ENCODE data around the gene LAD1. TPM values are rescaled to one million over a fixed set of nuclear protein-coding genes. Genes with fewer than 3 reads are reported as not detected.

The LAD1 gene
- total and polyA plus RNA-seq, 2 of the 13 experiments (the other 11 are each of a cell fraction or from before 2014, with no cell fraction given), result 10.8 to 65.6 TPM

DNA sequence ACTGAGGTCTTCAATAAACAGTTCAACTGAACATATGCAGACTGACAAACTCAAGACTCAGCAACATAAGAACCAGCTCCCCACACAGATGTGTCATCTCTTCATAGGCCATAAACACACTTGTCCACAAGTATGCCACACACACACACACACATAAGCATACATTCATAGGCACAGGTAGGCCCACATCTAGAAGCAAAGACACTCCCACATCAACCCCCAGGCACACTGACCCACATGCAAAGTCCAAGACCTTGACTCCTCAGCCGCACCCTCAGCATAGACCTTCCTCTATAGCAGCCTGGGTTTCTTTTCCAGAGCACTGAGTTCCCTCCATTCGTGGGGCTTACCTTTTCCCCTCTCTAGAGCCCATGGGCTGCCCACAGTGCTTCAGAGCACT lies 1.4 kb downstream of the LAD1 start (continued):
- TF ChIP-seq, protein P1, sequence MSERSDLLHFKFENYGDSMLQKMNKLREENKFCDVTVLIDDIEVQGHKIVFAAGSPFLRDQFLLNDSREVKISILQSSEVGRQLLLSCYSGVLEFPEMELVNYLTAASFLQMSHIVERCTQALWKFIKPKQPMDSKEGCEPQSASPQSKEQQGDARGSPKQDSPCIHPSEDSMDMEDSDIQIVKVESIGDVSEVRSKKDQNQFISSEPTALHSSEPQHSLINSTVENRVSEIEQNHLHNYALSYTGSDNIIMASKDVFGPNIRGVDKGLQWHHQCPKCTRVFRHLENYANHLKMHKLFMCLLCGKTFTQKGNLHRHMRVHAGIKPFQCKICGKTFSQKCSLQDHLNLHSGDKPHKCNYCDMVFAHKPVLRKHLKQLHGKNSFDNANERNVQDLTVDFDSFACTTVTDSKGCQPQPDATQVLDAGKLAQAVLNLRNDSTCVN (CRISPR knock-in tag; IDR thresholded peaks at IDR 0.05; ENCODE audit: borderline replicate concordance), result peak; percentile 88; the same call in 1 of the 2 replicates
- peak; percentile 83 for TF ChIP-seq RARA (CRISPR knock-in tag; IDR thresholded peaks at IDR 0.05)
- no peak for TF ChIP-seq SNAPC2 (CRISPR knock-in tag; IDR thresholded peaks at IDR 0.05)
- no peak for TF ChIP-seq ZNF619 (CRISPR knock-in tag; IDR thresholded peaks at IDR 0.05)
- TF ChIP-seq HNF4A (CRISPR knock-in tag; IDR thresholded peaks at IDR 0.05), result peak; percentile 85
- peak; percentile 49; the same call in 1 of the 2 replicates for TF ChIP-seq NCOR1 (IDR thresholded peaks at IDR 0.05; ENCODE audit: borderline replicate concordance, low read length)
- TF ChIP-seq, protein P2, sequence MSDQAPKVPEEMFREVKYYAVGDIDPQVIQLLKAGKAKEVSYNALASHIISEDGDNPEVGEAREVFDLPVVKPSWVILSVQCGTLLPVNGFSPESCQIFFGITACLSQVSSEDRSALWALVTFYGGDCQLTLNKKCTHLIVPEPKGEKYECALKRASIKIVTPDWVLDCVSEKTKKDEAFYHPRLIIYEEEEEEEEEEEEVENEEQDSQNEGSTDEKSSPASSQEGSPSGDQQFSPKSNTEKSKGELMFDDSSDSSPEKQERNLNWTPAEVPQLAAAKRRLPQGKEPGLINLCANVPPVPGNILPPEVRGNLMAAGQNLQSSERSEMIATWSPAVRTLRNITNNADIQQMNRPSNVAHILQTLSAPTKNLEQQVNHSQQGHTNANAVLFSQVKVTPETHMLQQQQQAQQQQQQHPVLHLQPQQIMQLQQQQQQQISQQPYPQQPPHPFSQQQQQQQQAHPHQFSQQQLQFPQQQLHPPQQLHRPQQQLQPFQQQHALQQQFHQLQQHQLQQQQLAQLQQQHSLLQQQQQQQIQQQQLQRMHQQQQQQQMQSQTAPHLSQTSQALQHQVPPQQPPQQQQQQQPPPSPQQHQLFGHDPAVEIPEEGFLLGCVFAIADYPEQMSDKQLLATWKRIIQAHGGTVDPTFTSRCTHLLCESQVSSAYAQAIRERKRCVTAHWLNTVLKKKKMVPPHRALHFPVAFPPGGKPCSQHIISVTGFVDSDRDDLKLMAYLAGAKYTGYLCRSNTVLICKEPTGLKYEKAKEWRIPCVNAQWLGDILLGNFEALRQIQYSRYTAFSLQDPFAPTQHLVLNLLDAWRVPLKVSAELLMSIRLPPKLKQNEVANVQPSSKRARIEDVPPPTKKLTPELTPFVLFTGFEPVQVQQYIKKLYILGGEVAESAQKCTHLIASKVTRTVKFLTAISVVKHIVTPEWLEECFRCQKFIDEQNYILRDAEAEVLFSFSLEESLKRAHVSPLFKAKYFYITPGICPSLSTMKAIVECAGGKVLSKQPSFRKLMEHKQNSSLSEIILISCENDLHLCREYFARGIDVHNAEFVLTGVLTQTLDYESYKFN (CRISPR knock-in tag; conservative IDR thresholded peaks at IDR 0.05), result peak; percentile 55
- TF ChIP-seq, protein P3, sequence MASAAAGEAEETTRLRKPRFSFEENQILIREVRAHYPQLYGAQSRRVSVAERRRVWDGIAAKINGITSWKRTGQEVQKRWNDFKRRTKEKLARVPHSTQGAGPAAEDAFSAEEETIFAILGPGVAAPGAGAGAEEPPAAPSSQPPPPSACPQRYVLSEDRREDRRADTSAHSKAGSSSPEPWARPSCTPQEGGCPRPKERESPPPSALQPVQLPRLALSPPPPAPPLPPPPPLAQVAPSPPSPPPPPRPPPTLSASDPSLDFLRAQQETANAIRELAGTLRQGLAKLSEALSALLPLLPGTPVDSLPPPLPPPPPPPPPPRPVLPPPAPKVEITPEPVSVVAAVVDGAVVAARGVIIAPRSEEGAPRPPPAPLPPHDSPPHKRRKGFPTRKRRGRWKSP (CRISPR knock-in tag; IDR thresholded peaks at IDR 0.05), result 0 out of 2 replicates have a peak, but pooled peaks have one; percentile 42
- TF ChIP-seq ZSCAN25 (CRISPR knock-in tag; IDR thresholded peaks at IDR 0.05), result no peak
- peak; percentile 33; the same call in 1 of the 2 replicates for TF ChIP-seq MED1 (CRISPR knock-in tag; IDR thresholded peaks at IDR 0.05)
- TF ChIP-seq, protein P4, sequence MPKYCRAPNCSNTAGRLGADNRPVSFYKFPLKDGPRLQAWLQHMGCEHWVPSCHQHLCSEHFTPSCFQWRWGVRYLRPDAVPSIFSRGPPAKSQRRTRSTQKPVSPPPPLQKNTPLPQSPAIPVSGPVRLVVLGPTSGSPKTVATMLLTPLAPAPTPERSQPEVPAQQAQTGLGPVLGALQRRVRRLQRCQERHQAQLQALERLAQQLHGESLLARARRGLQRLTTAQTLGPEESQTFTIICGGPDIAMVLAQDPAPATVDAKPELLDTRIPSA (CRISPR knock-in tag; IDR thresholded peaks at IDR 0.05; ENCODE audit: borderline replicate concordance), result no peak
- no peak; the same call in 1 of the 2 replicates for TF ChIP-seq HDAC2 (CRISPR knock-in tag; IDR thresholded peaks at IDR 0.05)
- peak; percentile 12; the same call in 1 of the 2 replicates for TF ChIP-seq NR2F6 (IDR thresholded peaks at IDR 0.05)
- TF ChIP-seq NR2F6 (CRISPR knock-in tag; IDR thresholded peaks at IDR 0.05), result peak; percentile 48; the same call in 1 of the 2 replicates
- TF ChIP-seq FOSL2 (CRISPR knock-in tag; IDR thresholded peaks at IDR 0.05), result peak; percentile 10; the same call in 1 of the 2 replicates

Measured in HepG2 (cell line).